Keratinocyte (primary cell): ENCODE data around the gene ZNFX1. TPM values are rescaled to one million over a fixed set of nuclear protein-coding genes. Genes with fewer than 3 reads are reported as not detected.

Experiments used
- DNase-seq: peaks from one replicate; pipeline ENCODE4 v3.0.0-alpha.2; 2011; ENCODE audit warnings: low read depth, missing footprints, low spot score
- FAIRE-seq: peaks from 2 replicates; lab custom pipeline; 2011; peaks lifted over from hg19 to GRCh38; lab: Jason Lieb, UNC
- H2AFZ ChIP-seq: 2 replicates; pipeline ENCODE4 v1.6.0; 2012; ENCODE audit warnings: low read length, control low read depth, inconsistent platforms; ENCODE audit not compliant: control insufficient read depth
- H3K27ac ChIP-seq: 2 replicates; pipeline ENCODE4 v1.5.1; 2011; ENCODE audit warnings: low read length; ENCODE audit not compliant: control insufficient read depth, insufficient read depth
- H3K27me3 ChIP-seq: 3 replicates; pipeline ENCODE4 v1.6.0; 2011; ENCODE audit warnings: low read length; ENCODE audit not compliant: control insufficient read depth, insufficient read depth; ENCODE audit errors: extremely low read depth
- H3K36me3 ChIP-seq, 2 experiments: 2 replicates in 1 of 2; 3 replicates in 1 of 2; pipeline ENCODE4 v1.5.1; 2011; ENCODE audit warnings: low read length in 2 of 2, mild to moderate bottlenecking in 1 of 2; ENCODE audit not compliant: control insufficient read depth in 2 of 2, insufficient read depth in 2 of 2; ENCODE audit errors: extremely low read depth in 1 of 2
- H3K4me1 ChIP-seq: 3 replicates; pipeline ENCODE4 v1.5.1; 2011; ENCODE audit warnings: low read length; ENCODE audit not compliant: control insufficient read depth, insufficient read depth; ENCODE audit errors: extremely low read depth
- H3K4me2 ChIP-seq: 3 replicates; pipeline ENCODE4 v1.6.0; 2011; ENCODE audit warnings: low read depth, low read length; ENCODE audit not compliant: control insufficient read depth, insufficient read depth; ENCODE audit errors: extremely low read depth
- H3K4me3 ChIP-seq, 3 experiments: fragments of 200-600 bp in 1 of 3; sonication (generic) in 1 of 3; 2 replicates in 2 of 3; 3 replicates in 1 of 3; pipeline ENCODE4 v1.5.1; 2011 to 2016; ENCODE audit warnings: low read length in 3 of 3, mild to moderate bottlenecking in 3 of 3, control low read depth in 2 of 3, inconsistent platforms in 1 of 3, low read depth in 1 of 3, mixed read lengths in 1 of 3, mixed run types in 1 of 3, moderate library complexity in 1 of 3; ENCODE audit not compliant: control insufficient read depth in 2 of 3, insufficient read depth in 2 of 3; ENCODE audit errors: extremely low read depth in 1 of 3
- H3K79me2 ChIP-seq: 2 replicates; pipeline ENCODE4 v1.6.0; 2012; ENCODE audit warnings: low read length; ENCODE audit not compliant: control insufficient read depth, insufficient read depth
- H3K9ac ChIP-seq: 3 replicates; pipeline ENCODE4 v1.6.0; 2011; ENCODE audit warnings: low read length; ENCODE audit not compliant: control insufficient read depth, insufficient read depth; ENCODE audit errors: extremely low read depth
- H3K9me1 ChIP-seq: 3 replicates; pipeline ENCODE4 v1.6.0; 2011; ENCODE audit warnings: low read length; ENCODE audit not compliant: control insufficient read depth, insufficient read depth; ENCODE audit errors: extremely low read depth
- H3K9me3 ChIP-seq: 2 replicates; pipeline ENCODE4 v1.5.1; 2012; ENCODE audit warnings: low read depth, low read length; ENCODE audit not compliant: control insufficient read depth
- H4K20me1 ChIP-seq: 3 replicates; pipeline ENCODE4 v1.6.0; 2011; ENCODE audit warnings: low read length; ENCODE audit not compliant: control insufficient read depth, insufficient read depth; ENCODE audit errors: extremely low read depth
- EZH2 ChIP-seq: IDR thresholded peaks from one replicate; pipeline ENCODE4 v1.6.1; 2012; ENCODE audit warnings: inconsistent platforms, mild to moderate bottlenecking, low read length, moderate library complexity
- dilution Hi-C: fragments of 300-500 bp; cut with MboI; formaldehyde crosslinking; loops from one replicate; pipeline ENCODE4 v1.7.0; 2020; ENCODE audit warnings: low sequenced_read_pairs; ENCODE audit not compliant: extremely low pct_ligation_motif_present
- polyA plus RNA-seq, 5 experiments: library from polyadenylated mRNA; depleted of rRNA in 3 of 5; stranded (reverse) in 3 of 5; stranded (forward) in 1 of 5; unstranded in 1 of 5; fragments of >200 nt; gene quantifications; 1 replicate in 1 of 5; 2 replicates in 3 of 5; 3 replicates in 1 of 5; pipeline versions ENCODE4 v1.2.1 to v1.2.3, GENCODE V29; 2011 to 2012; ENCODE audit warnings: missing spikeins in 2 of 5, low read depth in 1 of 5, low replicate concordance in 1 of 5
- TF ChIP-seq, protein P1 (sequence below), 3 experiments: IDR thresholded peaks in 1 of 3; conservative IDR thresholded peaks in 1 of 3; optimal IDR thresholded peaks in 1 of 3; 2 replicates in 2 of 3; 3 replicates in 1 of 3; pipeline versions ENCODE3 to v1.5.1; 2011; ENCODE audit warnings: low read length in 3 of 3, mild to moderate bottlenecking in 3 of 3, moderate library complexity in 2 of 3, control low read depth in 1 of 3, inconsistent platforms in 1 of 3; ENCODE audit not compliant: insufficient read depth in 2 of 3; ENCODE audit errors: extremely low read depth in 1 of 3

The ZNFX1 gene
- polyA plus RNA-seq, 1 donor (not counting 4 experiments of a cell fraction or from before 2014, with no cell fraction given) = 14.2 TPM

DNA sequence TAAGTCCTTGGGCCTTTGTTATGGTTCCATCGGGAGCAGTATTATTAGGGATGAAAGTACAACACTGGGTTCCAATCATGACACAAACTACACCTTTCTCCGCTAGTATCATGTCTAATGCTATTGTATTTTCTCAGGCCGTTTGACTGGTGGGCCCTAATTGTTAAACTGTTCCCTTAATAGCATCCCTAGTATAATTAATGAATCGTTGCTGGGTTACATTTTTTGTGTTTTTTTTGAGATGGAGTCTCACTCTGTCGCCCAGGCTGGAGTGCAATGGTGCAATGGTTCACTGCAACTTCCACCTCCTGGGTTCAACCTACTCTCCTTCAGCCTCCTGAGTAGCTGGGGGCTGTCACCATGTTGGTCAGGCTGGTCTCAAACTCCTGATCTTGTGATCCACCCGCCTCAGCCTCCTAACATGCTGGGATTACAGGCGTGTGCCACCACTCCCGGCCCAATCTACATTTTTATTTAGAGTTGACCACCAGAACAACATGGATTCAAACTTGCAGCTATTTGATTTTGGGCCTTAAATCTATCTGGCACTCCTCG is 4.1 kb upstream of the ZNFX1 start:
- no peak overlapping the region for H2AFZ ChIP-seq
- H3K36me3 ChIP-seq = peaks cover 49 to 76% of the 10 kb centered on the region in 2 experiments
- peak overlapping the region; percentile 99 for H3K9ac ChIP-seq
- peak overlapping the region; percentile 96 for H3K4me2 ChIP-seq
- no peaks in the 10 kb centered on the region for H3K27me3 ChIP-seq
- dilution Hi-C loops = no loop called here
- H3K4me1 ChIP-seq = peaks cover 54% of the 10 kb centered on the region
- H3K9me3 ChIP-seq = peaks cover 6% of the 10 kb centered on the region
- FAIRE-seq (no peak), DNase-seq (no peak)
- H3K27ac ChIP-seq = peak overlapping the region; percentile 0
- peaks cover 74% of the 10 kb centered on the region for H4K20me1 ChIP-seq
- H3K4me3 ChIP-seq = peak overlapping the region; percentile 98 to 100 (median 99)
- peaks cover under 1% of the 10 kb centered on the region for H3K9me1 ChIP-seq
- peaks cover 90% of the 10 kb centered on the region for H3K79me2 ChIP-seq
- no peak for TF ChIP-seq EZH2
- TF ChIP-seq, protein P1, sequence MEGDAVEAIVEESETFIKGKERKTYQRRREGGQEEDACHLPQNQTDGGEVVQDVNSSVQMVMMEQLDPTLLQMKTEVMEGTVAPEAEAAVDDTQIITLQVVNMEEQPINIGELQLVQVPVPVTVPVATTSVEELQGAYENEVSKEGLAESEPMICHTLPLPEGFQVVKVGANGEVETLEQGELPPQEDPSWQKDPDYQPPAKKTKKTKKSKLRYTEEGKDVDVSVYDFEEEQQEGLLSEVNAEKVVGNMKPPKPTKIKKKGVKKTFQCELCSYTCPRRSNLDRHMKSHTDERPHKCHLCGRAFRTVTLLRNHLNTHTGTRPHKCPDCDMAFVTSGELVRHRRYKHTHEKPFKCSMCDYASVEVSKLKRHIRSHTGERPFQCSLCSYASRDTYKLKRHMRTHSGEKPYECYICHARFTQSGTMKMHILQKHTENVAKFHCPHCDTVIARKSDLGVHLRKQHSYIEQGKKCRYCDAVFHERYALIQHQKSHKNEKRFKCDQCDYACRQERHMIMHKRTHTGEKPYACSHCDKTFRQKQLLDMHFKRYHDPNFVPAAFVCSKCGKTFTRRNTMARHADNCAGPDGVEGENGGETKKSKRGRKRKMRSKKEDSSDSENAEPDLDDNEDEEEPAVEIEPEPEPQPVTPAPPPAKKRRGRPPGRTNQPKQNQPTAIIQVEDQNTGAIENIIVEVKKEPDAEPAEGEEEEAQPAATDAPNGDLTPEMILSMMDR (optimal IDR thresholded peaks at IDR 0.05 in 1 of 3, IDR thresholded peaks at IDR 0.05 in 1 of 3, conservative IDR thresholded peaks at IDR 0.05 in 1 of 3; ENCODE audit: extremely low read depth in 1 of 3, insufficient read depth in 2 of 3, low read length in 3 of 3) = no peak

- Histone ChIP-seq H3K9me3 (no peaks in the 10 kb centered on the region), H3K9me1 (no peaks in the 10 kb centered on the region), H3K9ac (peak overlapping the region; percentile 99), H3K4me2 (peak overlapping the region; percentile 96), H3K4me1 (peaks cover 47% of the 10 kb centered on the region), H3K27me3 (no peaks in the 10 kb centered on the region), H2AFZ (no peak overlapping the region), H3K27ac (peak overlapping the region; percentile 93), H4K20me1 (peaks cover 67% of the 10 kb centered on the region), H3K4me3 (peak overlapping the region; percentile 98 to 100 (median 99)), H3K79me2 (peaks cover 90% of the 10 kb centered on the region), H3K36me3 (peaks cover 42 to 69% of the 10 kb centered on the region in 2 experiments)
- peak; percentile 48 for DNase-seq
- FAIRE-seq = no peak
- dilution Hi-C loops = no loop called here
- TF ChIP-seq, protein P1 (optimal IDR thresholded peaks at IDR 0.05 in 1 of 3, IDR thresholded peaks at IDR 0.05 in 1 of 3, conservative IDR thresholded peaks at IDR 0.05 in 1 of 3; ENCODE audit: extremely low read depth in 1 of 3, insufficient read depth in 2 of 3, low read length in 3 of 3) = no peak
Observed at GRCh38 chr20:49281059-49281912, 3.4 kb upstream of the ZNFX1 start.
